AG04449 (cell line): ENCODE measurements around the gene UBN1.

Experiments used
- CTCF ChIA-PET: fragments of 350-600 bp; formaldehyde crosslinking; extraction: SDS; loops from one replicate; lab custom pipeline; 2021; ENCODE audit warnings: antibody characterized with exemption; lab: Yijun Ruan, JAX
- POLR2A ChIA-PET: fragments of 400-600, 350-600 bp; formaldehyde crosslinking; extraction: SDS; loops from one replicate; lab custom pipeline; 2020; ENCODE audit warnings: antibody characterized with exemption, inconsistent platforms; lab: Yijun Ruan, JAX
- DNase-seq: peaks from one replicate; pipeline ENCODE4 v3.0.0-alpha.2; 2010; ENCODE audit warnings: low read depth, low spot score
- H3K4me3 ChIP-seq: 2 replicates; pipeline ENCODE4 v1.5.1; 2011; ENCODE audit warnings: low read depth, mild to moderate bottlenecking, control low read depth, low read length
- TF ChIP-seq, protein P1 (sequence below): IDR thresholded peaks from one replicate; pipeline ENCODE4 v1.5.1; 2011; ENCODE audit warnings: mild to moderate bottlenecking, moderate library complexity, low read length, control low read depth, inconsistent platforms; ENCODE audit not compliant: insufficient read depth; ENCODE audit errors: missing control alignments

Gene UBN1

DNA sequence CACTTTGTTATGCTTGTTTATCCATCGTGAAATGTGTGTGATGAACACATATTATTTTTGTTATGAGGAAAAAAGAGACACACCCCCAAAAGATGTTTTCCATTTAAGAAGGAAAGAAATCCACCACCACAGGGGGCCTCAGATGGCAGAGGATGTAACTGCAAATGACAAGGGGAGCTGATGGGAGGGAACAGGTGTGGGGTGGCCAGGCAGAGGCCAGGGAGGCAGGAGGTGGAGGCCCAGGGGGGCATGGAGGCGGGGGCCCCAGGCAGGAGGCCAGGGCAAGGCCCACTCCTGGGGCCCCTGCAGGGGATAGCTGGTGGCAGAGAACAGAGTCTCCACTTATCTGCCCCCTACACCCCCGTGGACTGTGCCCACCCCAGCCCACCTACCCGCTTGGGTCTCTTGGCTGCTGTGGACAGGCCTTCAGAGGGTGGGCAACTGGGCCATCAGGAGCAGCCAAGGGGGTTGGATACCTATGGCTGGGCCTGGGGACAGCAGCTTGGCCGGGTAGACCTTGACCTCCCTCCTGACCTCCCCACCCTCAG, 61.6 kb downstream of the UBN1 start:
- no peak overlapping the region for H3K4me3 ChIP-seq
- POLR2A ChIA-PET, result no interaction called here
- TF ChIP-seq, protein P1, sequence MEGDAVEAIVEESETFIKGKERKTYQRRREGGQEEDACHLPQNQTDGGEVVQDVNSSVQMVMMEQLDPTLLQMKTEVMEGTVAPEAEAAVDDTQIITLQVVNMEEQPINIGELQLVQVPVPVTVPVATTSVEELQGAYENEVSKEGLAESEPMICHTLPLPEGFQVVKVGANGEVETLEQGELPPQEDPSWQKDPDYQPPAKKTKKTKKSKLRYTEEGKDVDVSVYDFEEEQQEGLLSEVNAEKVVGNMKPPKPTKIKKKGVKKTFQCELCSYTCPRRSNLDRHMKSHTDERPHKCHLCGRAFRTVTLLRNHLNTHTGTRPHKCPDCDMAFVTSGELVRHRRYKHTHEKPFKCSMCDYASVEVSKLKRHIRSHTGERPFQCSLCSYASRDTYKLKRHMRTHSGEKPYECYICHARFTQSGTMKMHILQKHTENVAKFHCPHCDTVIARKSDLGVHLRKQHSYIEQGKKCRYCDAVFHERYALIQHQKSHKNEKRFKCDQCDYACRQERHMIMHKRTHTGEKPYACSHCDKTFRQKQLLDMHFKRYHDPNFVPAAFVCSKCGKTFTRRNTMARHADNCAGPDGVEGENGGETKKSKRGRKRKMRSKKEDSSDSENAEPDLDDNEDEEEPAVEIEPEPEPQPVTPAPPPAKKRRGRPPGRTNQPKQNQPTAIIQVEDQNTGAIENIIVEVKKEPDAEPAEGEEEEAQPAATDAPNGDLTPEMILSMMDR, result no peak
- CTCF ChIA-PET, result no interaction called here
- DNase-seq, result no peak

DNA sequence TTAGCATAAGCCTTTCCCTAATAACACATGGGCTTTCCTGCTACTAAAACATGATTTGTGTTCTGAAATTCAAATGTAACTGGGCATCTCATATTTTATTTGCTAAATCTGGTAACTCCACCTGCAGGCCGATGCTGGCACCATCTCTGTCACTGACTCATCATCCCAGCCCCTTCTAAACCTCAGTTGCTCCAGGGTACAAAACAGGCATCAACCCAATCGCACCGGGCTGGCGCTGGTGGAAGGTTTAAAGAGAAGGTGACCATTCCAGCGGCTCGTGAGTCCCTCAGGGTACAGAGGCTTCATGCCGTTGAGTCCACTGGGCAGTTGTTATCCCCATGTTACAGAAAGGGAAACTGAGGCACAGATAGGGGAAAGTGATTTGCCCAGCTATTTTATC, 62.5 kb downstream of the UBN1 start:
- ChIA-PET CTCF (no interaction called here), POLR2A (no interaction called here)
- H3K4me3 ChIP-seq, result no peak overlapping the region
- TF ChIP-seq, protein P1, result no peak
- no peak for DNase-seq

DNA sequence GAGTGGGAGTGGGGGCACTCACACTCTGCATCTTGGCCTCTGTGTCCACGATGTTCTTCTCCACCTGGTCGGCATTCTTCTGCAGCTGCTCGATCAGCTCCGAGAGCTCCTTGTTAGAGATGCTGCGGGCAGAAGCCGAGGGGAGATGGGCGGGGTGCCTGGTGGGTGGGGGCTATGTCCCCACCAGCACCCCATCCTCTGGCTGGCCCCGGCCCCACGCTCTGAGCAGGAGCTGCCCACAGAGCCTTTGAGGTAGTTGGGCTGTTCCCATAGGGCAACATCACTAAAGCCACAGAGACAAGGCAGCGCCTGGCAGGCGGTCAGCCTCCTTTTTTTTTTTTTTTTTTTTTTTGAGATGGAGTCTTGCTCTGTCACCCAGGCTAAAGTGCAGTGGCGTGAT, 63.5 kb downstream of the UBN1 start:
- H3K4me3 ChIP-seq, result no peak overlapping the region
- ChIA-PET POLR2A (interaction anchor here (1.1 kb wide), 1 partner anchor 19 kb away, joined by 3 read pairs; no protein-coding TSS in a partner anchor), CTCF (no interaction called here)
- no peak for DNase-seq
- TF ChIP-seq, protein P1, result no peak

DNA sequence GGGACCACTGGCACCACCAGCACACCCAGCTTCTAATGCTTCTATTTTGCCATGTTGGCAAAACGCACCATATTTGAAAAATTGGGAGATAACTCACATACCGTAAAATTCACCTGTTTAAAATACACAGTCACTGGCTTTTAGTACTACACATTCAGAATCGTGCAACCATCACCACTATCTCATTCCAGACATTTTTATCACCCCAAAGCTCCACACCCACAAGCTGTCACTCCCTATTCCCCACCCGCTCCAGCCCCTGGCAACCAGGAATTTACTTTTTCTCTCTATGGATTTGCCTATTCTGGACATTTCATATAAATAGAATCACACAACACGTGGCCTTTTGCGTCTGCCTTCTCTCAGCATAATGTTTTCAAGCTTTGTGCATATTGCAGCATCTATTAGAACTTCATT, 64.7 kb downstream of the UBN1 start:
- DNase-seq, result no peak
- POLR2A ChIA-PET, result interaction anchor here (1.1 kb wide), 1 partner anchor 20 kb away, joined by 3 read pairs; no protein-coding TSS in a partner anchor
- CTCF ChIA-PET, result interaction anchor here (1.1 kb wide), 1 partner anchor 24 kb away, joined by 3 read pairs; no protein-coding TSS in a partner anchor
- no peak overlapping the region for H3K4me3 ChIP-seq
- TF ChIP-seq, protein P1, result no peak

DNA sequence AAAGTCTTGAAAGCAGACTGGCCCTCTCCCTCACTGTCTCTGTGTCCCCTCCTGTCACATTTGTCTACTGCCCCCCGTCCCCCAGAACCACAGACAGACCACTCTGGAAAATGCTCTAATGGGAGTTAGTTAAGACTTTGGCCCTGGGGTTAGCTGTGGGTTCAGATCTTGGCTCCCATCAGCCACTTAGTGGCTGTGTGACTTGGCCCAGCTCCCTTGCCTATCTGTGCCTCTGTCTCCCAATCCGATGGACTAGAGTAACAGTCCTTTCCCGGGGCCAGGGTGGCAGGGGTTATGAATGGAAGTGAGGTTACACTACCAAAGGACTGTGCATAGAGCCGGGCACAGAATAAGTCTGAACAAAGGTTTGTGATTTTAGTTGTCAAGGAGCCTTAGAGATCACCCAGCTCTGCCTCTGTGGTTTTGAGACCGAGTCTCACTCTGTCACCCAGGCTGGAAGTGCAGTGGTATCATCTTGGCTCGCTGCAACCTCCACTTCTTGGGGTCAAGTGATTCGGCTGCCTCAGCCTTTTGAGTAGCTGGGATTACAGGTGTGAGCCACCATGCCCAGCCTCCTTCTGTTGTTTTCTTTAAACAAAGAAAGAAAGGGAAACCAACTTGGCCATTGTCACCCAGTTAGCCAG, 66.0 kb downstream of the UBN1 start:
- POLR2A ChIA-PET, result no interaction called here
- DNase-seq, result no peak
- CTCF ChIA-PET, result no interaction called here
- no peak overlapping the region for H3K4me3 ChIP-seq
- TF ChIP-seq, protein P1, result no peak

DNA sequence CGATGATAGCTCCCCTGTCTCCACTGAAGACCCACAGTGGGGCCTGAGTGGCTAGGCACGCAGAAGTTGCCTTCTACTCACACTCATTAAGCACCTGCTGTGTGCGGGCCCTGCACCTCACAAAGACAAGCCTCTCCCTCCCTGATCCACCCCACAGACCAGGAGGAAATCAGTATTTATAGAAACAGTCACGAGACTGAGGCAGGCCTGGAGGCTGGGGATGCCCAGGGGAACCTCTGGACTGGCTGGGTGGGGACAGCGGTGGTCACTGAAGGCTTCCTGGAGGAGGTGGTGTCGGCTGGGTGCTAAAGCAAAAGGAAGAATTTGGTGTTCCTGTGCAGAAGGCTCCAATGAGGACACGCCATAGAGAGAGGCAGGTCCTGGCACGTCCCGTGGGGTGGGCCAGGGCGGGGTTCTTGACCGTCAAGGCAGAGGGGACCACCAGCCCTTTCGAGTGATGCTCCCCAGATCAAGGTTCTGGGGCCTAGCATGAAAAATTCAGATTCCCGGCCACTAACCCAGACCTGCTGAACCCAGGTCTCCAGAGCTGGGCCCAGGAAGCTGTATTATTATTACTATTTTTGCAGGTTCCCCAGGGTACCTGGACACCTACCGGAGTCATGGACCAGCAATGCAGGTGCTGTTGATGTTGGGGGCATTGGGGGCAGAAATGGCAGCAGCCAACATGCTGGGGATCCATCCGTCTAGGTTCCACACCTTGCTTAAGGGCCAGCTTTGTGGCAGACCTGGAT, 66.7 kb downstream of the UBN1 start:
- ChIA-PET POLR2A (no interaction called here), CTCF (no interaction called here)
- TF ChIP-seq, protein P1, result no peak
- no peak for DNase-seq
- H3K4me3 ChIP-seq, result no peak overlapping the region
